Duodenal mucosa (tissue), 2 donors: Measurements from ENCODE around the gene CALCR.

ENCODE experiments used
- H3K27ac ChIP-seq: one replicate; pipeline ENCODE4 v1.7.0; 2013; ENCODE audit warnings: low read depth, low read length
- H3K27me3 ChIP-seq, 2 donors: one replicate each; pipeline ENCODE4 v1.7.0; 2013; ENCODE audit warnings: low read length in 2 of 2, control low read depth in 1 of 2; ENCODE audit not compliant: insufficient read depth in 2 of 2, control insufficient read depth in 1 of 2
- H3K36me3 ChIP-seq, 2 donors: one replicate each; pipeline ENCODE4 v1.7.0; 2013; ENCODE audit warnings: low read length in 2 of 2, control low read depth in 1 of 2; ENCODE audit not compliant: insufficient read depth in 2 of 2, control insufficient read depth in 1 of 2
- H3K4me1 ChIP-seq, 2 donors: one replicate each; pipeline ENCODE4 v1.7.0; 2013; ENCODE audit warnings: low read length in 2 of 2, control low read depth in 1 of 2; ENCODE audit not compliant: insufficient read depth in 2 of 2, control insufficient read depth in 1 of 2
- H3K4me3 ChIP-seq, 2 donors: one replicate each; pipeline ENCODE4 v1.7.0; 2013; ENCODE audit warnings: low read length in 2 of 2, low read depth in 1 of 2
- H3K9ac ChIP-seq, 2 donors: one replicate each; pipeline ENCODE4 v1.7.0; 2013; ENCODE audit warnings: low read length in 2 of 2, low read depth in 1 of 2
- H3K9me3 ChIP-seq, 2 donors: one replicate each; pipeline ENCODE4 v1.7.0; 2013; ENCODE audit warnings: low read length in 2 of 2, control low read depth in 1 of 2; ENCODE audit not compliant: control insufficient read depth in 1 of 2

CALCR gene

GRCh38 chr7:93562106-93562505 lies 12.4 kb downstream of the CALCR start:
- no peak overlapping the region for H3K9ac ChIP-seq
- no peak overlapping the region for H3K27ac ChIP-seq
- H3K27me3 ChIP-seq: no peaks in the 10 kb centered on the region
- no peaks in the 10 kb centered on the region for H3K36me3 ChIP-seq
- no peaks in the 10 kb centered on the region for H3K9me3 ChIP-seq
- H3K4me1 ChIP-seq: peaks cover 0 to 3% of the 10 kb centered on the region in 2 donors
- H3K4me3 ChIP-seq: no peak overlapping the region

GRCh38 chr7:93559639-93560491 lies 14.7 kb downstream of the CALCR start:
- Histone ChIP-seq H3K4me3 (no peak overlapping the region), H3K27ac (no peak overlapping the region), H3K4me1 (peaks cover 0 to 3% of the 10 kb centered on the region in 2 donors), H3K27me3 (no peaks in the 10 kb centered on the region), H3K9ac (no peak overlapping the region), H3K9me3 (no peaks in the 10 kb centered on the region), H3K36me3 (no peaks in the 10 kb centered on the region)

GRCh38 chr7:93558705-93559614 lies 15.6 kb downstream of the CALCR start:
- no peaks in the 10 kb centered on the region for H3K27me3 ChIP-seq
- H3K27ac ChIP-seq: no peak overlapping the region
- H3K4me3 ChIP-seq: no peak overlapping the region
- H3K9ac ChIP-seq: no peak overlapping the region
- no peaks in the 10 kb centered on the region for H3K9me3 ChIP-seq
- H3K36me3 ChIP-seq: no peaks in the 10 kb centered on the region
- peaks cover 0 to 3% of the 10 kb centered on the region in 2 donors for H3K4me1 ChIP-seq

GRCh38 chr7:93551931-93552330 lies 22.6 kb downstream of the CALCR start:
- Histone ChIP-seq H3K4me1 (no peaks in the 10 kb centered on the region), H3K27ac (no peak overlapping the region), H3K9me3 (no peaks in the 10 kb centered on the region), H3K36me3 (no peaks in the 10 kb centered on the region), H3K4me3 (no peak overlapping the region), H3K9ac (no peak overlapping the region), H3K27me3 (no peaks in the 10 kb centered on the region)

GRCh38 chr7:93551063-93551895 lies 23.2 kb downstream of the CALCR start:
- no peaks in the 10 kb centered on the region for H3K27me3 ChIP-seq

GRCh38 chr7:93547716-93548115 lies 26.8 kb downstream of the CALCR start:
- Histone ChIP-seq H3K9ac (no peak overlapping the region), H3K36me3 (no peaks in the 10 kb centered on the region), H3K4me3 (no peak overlapping the region), H3K27me3 (no peaks in the 10 kb centered on the region), H3K27ac (no peak overlapping the region), H3K4me1 (no peaks in the 10 kb centered on the region), H3K9me3 (no peaks in the 10 kb centered on the region)

More at GRCh38 chr7:93551063-93551895, 23.2 kb downstream of the CALCR start:
- H3K9ac ChIP-seq: no peak overlapping the region
- H3K36me3 ChIP-seq: no peaks in the 10 kb centered on the region
- no peak overlapping the region for H3K27ac ChIP-seq
- H3K4me1 ChIP-seq: no peaks in the 10 kb centered on the region
- no peak overlapping the region for H3K4me3 ChIP-seq
- H3K9me3 ChIP-seq: no peaks in the 10 kb centered on the region

GRCh38 chr7:93544691-93545090 lies 29.8 kb downstream of the CALCR start:
- no peaks in the 10 kb centered on the region for H3K27me3 ChIP-seq
- H3K4me3 ChIP-seq: no peak overlapping the region
- no peak overlapping the region for H3K27ac ChIP-seq
- H3K9me3 ChIP-seq: no peaks in the 10 kb centered on the region
- no peaks in the 10 kb centered on the region for H3K36me3 ChIP-seq
- no peaks in the 10 kb centered on the region for H3K4me1 ChIP-seq
- H3K9ac ChIP-seq: no peak overlapping the region

- Histone ChIP-seq H3K9ac (no peak overlapping the region), H3K27ac (no peak overlapping the region), H3K36me3 (no peaks in the 10 kb centered on the region), H3K4me3 (no peak overlapping the region), H3K27me3 (no peaks in the 10 kb centered on the region), H3K9me3 (no peaks in the 10 kb centered on the region), H3K4me1 (no peaks in the 10 kb centered on the region)
These were observed 36.5 kb downstream of the CALCR start for GRCh38 chr7:93538061-93538460.

- H3K9me3 ChIP-seq: no peaks in the 10 kb centered on the region
- no peak overlapping the region for H3K27ac ChIP-seq
- H3K4me3 ChIP-seq: no peak overlapping the region
- no peaks in the 10 kb centered on the region for H3K4me1 ChIP-seq
- no peak overlapping the region for H3K9ac ChIP-seq
- H3K36me3 ChIP-seq: no peaks in the 10 kb centered on the region
- H3K27me3 ChIP-seq: no peaks in the 10 kb centered on the region
These were observed 38.9 kb downstream of the CALCR start for GRCh38 chr7:93535616-93536015.
